Right atrium auricular region (tissue), 2 donors: ENCODE results near the gene TRERF1. TPM values are rescaled to one million over a fixed set of nuclear protein-coding genes. Genes with fewer than 3 reads are reported as not detected.

Source experiments
- DNase-seq: peaks from one replicate; pipeline ENCODE4 v3.0.0-alpha.2; 2019; ENCODE audit warnings: low spot score
- H3K27ac ChIP-seq, 2 donors: fragments of 200-600 bp; sonication (generic); 1 replicate in 1 of 2; 2 replicates in 1 of 2; pipeline ENCODE4 v1.5.1; 2016 to 2019
- H3K27me3 ChIP-seq, 2 donors: fragments of 200-600 bp; sonication (generic); one replicate each; pipeline versions ENCODE4 v1.5.1 to v1.6.0; 2017 to 2019
- H3K36me3 ChIP-seq: fragments of 200-600 bp; sonication (generic); one replicate; pipeline ENCODE4 v1.5.1; 2016
- H3K4me1 ChIP-seq, 2 donors: fragments of 200-600 bp; sonication (generic); one replicate each; pipeline versions ENCODE4 v1.5.1 to v1.6.0; 2017 to 2019
- H3K4me3 ChIP-seq, 2 donors: fragments of 200-600 bp; sonication (generic); 1 replicate in 1 of 2; 2 replicates in 1 of 2; pipeline ENCODE4 v1.5.1; 2017 to 2019; ENCODE audit warnings: mild to moderate bottlenecking in 1 of 2, moderate library complexity in 1 of 2
- H3K9me3 ChIP-seq, 2 donors: fragments of 200-600 bp; sonication (generic); one replicate each; pipeline ENCODE4 v1.5.1; 2019
- total RNA-seq, 2 donors: library from RNA; depleted of rRNA; stranded (reverse); fragments of >200 nt; gene quantifications; one replicate each; pipeline ENCODE4 v1.1.0, GENCODE V29; 2016
- TF ChIP-seq, protein P1 (sequence below), 2 donors: fragments of 200-600 bp; sonication (generic); IDR thresholded peaks; one replicate each; pipeline ENCODE4 v1.5.1; 2019; ENCODE audit warnings: antibody characterized with exemption in 2 of 2

Gene TRERF1
- total RNA-seq, 2 donors from 2014 or later = 1.9 to 2.5 TPM

DNA sequence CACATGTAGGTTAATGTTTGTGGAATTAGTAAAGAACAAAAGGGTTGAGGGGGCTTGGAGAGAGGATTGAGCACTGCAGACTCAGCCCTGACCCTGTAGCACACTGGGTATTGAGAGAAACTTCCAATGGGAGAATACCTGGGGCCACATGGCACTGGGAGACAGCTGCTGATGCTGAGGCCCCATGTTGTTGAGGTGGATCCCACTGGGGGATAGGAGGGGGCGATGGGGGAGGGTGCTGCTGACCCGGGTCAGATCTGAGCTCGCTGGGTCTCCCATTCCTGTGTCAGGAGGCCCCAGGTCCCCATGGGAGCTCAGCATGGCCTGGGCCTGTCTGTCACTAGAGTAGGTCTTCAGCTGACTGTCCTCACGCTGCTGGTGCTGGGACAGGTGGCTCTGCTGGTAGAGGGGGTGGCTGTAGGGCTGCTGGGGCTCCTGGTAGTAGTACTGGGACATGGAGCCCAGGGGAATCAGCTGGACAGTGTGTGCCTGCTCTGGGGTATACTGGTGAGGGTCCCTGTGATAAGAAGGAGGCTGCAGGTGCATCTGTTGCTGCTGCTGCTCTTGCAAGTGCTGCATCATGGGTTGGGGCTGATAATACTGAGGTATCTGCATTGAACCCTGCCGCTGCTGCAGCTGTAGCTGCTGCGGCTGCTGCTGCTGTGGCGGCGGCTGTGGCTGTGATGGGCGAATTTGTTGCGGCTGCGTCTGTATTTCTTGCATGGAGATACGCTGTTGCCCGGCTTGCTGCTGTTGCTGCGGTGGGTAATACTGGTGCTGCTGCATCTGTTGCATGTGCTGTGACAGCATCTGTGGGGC is 183.5 kb downstream of the TRERF1 start:
- Histone ChIP-seq H3K4me1 (peaks cover 0 to 6% of the 10 kb centered on the region in 2 donors), H3K9me3 (no peaks in the 10 kb centered on the region), H3K27ac (no peak overlapping the region), H3K36me3 (no peaks in the 10 kb centered on the region), H3K4me3 (no peak overlapping the region), H3K27me3 (no peaks in the 10 kb centered on the region)
- TF ChIP-seq, protein P1, sequence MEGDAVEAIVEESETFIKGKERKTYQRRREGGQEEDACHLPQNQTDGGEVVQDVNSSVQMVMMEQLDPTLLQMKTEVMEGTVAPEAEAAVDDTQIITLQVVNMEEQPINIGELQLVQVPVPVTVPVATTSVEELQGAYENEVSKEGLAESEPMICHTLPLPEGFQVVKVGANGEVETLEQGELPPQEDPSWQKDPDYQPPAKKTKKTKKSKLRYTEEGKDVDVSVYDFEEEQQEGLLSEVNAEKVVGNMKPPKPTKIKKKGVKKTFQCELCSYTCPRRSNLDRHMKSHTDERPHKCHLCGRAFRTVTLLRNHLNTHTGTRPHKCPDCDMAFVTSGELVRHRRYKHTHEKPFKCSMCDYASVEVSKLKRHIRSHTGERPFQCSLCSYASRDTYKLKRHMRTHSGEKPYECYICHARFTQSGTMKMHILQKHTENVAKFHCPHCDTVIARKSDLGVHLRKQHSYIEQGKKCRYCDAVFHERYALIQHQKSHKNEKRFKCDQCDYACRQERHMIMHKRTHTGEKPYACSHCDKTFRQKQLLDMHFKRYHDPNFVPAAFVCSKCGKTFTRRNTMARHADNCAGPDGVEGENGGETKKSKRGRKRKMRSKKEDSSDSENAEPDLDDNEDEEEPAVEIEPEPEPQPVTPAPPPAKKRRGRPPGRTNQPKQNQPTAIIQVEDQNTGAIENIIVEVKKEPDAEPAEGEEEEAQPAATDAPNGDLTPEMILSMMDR (IDR thresholded peaks at IDR 0.05) = no peak
- no peak for DNase-seq

DNA sequence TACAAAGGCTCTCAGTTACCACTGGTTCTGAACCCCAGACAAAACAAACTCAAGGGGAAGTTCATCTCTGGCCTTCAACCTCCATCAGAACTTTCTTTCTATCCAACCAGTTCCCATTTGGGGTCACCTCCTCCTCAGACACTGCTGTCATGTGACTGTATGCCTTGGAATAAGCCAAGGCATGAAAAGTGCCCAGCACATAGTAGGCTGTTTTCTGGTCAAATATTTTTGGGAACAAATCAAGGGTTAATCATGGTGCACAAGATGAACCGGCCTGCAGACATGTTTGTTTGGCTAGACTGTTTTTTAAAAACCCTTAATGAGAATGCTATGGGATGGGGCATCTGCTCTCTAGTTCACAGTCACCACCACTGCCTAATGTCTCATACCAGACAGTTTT is 185.2 kb downstream of the TRERF1 start:
- TF ChIP-seq, protein P1 (IDR thresholded peaks at IDR 0.05) = no peak
- no peaks in the 10 kb centered on the region for H3K9me3 ChIP-seq
- no peaks in the 10 kb centered on the region for H3K36me3 ChIP-seq
- H3K27ac ChIP-seq = no peak overlapping the region
- peaks cover 0 to 6% of the 10 kb centered on the region in 2 donors for H3K4me1 ChIP-seq
- H3K27me3 ChIP-seq = no peaks in the 10 kb centered on the region
- H3K4me3 ChIP-seq = no peak overlapping the region
- DNase-seq = no peak

DNA sequence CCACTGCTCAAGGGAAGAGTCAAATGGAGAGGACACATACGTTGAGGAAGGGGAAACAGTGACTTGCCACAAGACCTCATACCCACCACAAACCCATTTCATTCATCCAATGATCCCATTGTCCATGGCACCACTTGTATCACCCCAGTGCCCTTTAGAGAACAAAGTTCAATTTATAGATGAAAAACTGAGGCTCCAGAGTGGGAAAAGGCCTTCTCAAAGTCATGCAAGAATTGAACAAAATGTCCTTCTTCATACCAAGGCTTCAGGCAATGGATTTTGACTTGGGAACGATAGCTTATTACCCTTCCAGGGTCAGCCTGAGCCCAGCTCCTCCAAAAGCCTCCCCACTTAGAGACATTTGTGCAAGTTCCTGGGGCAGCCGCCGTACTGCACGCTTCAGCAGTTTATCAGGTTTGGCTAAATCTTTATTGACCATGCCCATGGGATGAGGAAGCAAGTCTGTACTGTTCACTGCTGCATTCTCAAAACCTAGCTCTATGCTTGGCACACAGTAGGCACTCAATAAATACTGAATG is 186.8 kb downstream of the TRERF1 start:
- Histone ChIP-seq H3K27ac (no peak overlapping the region), H3K36me3 (no peaks in the 10 kb centered on the region), H3K4me1 (peaks cover 0 to 16% of the 10 kb centered on the region in 2 donors), H3K27me3 (no peaks in the 10 kb centered on the region), H3K4me3 (no peak overlapping the region), H3K9me3 (no peaks in the 10 kb centered on the region)
- DNase-seq = no peak
- TF ChIP-seq, protein P1 (IDR thresholded peaks at IDR 0.05) = no peak

DNA sequence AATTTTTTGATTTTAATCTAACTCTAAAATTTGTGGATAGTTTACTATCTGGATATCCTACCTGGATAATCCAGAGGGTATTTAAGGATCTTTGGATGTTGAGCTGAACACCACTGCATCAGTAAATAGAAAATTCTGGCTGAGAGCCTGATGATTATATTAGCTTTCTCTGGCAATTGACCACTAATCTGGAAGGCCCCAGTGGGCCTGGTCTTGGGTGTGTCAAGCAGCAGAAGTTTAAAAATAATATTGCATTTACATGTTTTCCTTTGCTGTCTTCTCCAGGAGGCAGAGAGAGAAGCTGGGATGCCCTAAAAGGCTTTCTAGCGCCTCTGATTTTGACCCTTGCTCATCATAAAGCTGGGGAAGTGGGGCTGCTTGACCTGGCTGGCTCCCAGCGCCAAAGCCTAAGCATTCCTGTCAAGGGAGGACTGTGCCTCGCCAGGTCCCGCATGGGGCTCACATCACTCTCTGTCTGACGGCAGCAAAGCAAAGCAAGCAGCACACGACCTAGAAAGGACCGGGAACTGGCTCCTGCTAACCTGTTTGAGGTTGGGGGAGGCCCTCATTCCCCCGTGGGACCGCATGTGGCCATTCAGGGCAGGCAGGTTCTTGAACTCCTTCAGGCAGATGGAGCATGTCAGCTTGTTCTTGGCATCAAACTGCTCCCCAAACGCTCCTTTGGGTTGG is 187.4 kb downstream of the TRERF1 start:
- no peak overlapping the region for H3K4me3 ChIP-seq
- no peak for DNase-seq
- no peak overlapping the region for H3K27ac ChIP-seq
- H3K4me1 ChIP-seq = peaks cover 0 to 16% of the 10 kb centered on the region in 2 donors
- H3K36me3 ChIP-seq = no peaks in the 10 kb centered on the region
- TF ChIP-seq, protein P1 (IDR thresholded peaks at IDR 0.05) = no peak
- H3K27me3 ChIP-seq = no peaks in the 10 kb centered on the region
- H3K9me3 ChIP-seq = no peaks in the 10 kb centered on the region

DNA sequence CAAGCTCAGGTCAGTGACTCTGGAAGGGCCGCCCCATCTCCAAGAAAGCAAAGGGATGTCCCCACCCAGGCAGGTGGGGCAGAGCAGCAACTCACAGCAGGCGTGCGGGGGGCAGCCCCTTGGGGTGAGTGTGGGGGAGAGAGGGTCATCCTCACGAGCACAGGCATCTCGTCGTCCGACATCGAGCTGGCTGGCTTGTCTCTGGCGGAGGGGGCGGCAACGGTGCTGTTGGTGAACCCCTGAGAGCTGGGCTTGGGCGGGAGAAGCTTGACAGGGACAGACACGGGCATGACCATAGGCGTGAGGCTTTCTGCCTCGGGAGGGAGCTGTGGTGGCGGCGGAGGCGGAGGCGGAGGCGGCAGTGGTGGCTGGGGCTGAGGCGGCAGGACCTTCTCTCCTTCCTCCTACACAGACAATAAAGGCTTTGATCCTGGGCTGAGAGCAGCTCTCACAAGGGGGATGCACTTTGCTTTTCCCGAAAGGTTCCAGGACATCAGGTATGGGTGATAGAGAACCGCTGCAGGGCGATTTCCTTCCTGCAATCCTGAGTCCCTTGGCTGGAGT is 188.5 kb downstream of the TRERF1 start:
- Histone ChIP-seq H3K4me3 (no peak overlapping the region), H3K27ac (no peak overlapping the region), H3K36me3 (no peaks in the 10 kb centered on the region), H3K27me3 (no peaks in the 10 kb centered on the region), H3K4me1 (peaks cover 0 to 16% of the 10 kb centered on the region in 2 donors), H3K9me3 (no peaks in the 10 kb centered on the region)
- DNase-seq = no peak
- TF ChIP-seq, protein P1 (IDR thresholded peaks at IDR 0.05) = no peak
